LHCN-M2 (cell line): Measurements from ENCODE around the gene TXNDC16. TPM values are rescaled to one million over a fixed set of nuclear protein-coding genes. Genes with fewer than 3 reads are reported as not detected.

ENCODE experiments used
- DNase-seq: peaks from one replicate; pipeline ENCODE4 v3.0.0-alpha.2; 2012; ENCODE audit warnings: low read depth
- total RNA-seq: library from RNA; depleted of rRNA; stranded (reverse); fragments of >200 nt; gene quantifications from 2 replicates; pipeline ENCODE4 v1.2.3, GENCODE V29; 2014; rRNA removed

Gene TXNDC16
- total RNA-seq, 1 experiment from 2014 or later, result 4.3 TPM

DNA sequence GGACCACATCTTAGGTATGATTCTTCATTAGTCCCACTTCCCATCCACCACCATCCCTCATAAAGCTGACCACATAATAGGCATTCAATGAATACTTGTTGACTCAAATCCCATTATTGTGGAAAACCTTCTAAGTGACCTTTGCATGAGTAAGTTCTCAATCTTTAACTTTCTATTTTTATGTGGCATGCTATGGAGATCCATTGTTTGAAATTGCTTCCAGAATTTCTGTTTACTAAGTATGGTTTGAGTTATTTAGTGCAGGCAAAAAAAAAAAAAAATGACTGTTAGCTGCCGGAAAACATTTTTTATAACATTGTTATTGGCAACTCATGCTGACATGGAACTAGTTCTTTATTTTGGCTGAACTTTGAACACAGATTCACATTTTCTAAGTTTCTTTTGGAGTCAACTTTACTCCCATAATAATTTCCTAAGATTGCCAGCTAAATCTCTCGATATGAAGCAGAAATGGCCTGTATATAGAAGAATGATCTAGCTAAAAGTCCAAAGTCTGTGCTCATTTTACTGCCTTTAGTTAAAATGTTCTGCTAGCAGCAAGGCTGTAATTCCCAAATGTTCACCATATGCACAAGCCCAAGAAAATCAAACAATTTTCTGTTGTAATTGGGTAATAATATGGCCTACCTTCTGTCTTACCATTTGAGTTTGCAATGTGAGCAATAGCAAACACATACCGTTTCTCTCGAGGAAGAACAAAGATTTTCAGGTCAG lies 160.3 kb downstream of the TXNDC16 start:
- peak; percentile 94 for DNase-seq

Other genes starting within 250 kb of the TXNDC16 start
- 35.8 and 37.8 TPM in 2 replicates for gene PTGER2, start 238.2 kb downstream of the TXNDC16 start, total RNA-seq
- 1.7 and 2.3 TPM in 2 replicates for gene GPR137C, start 331 bp upstream of the TXNDC16 start, total RNA-seq
- 83.3 and 98.4 TPM in 2 replicates for gene ERO1A, start 143.1 kb upstream of the TXNDC16 start, total RNA-seq
- 130 and 134 TPM in 2 replicates for gene PSMC6, start 154.7 kb upstream of the TXNDC16 start, total RNA-seq
- 20.2 and 20.5 TPM in 2 replicates for gene STYX, start 177.7 kb upstream of the TXNDC16 start, total RNA-seq
- 38.1 and 40.2 TPM in 2 replicates for gene GNPNAT1, start 239.1 kb upstream of the TXNDC16 start, total RNA-seq